A673 (cell line): ENCODE measurements around the gene TBC1D2.

Source experiments
- CTCF ChIP-seq: fragments of 300-800, 200-600 bp; sonication (generic); conservative IDR thresholded peaks from 2 replicates; pipeline ENCODE4 v1.5.1; 2017; ENCODE audit warnings: low read depth, mild to moderate bottlenecking, antibody characterized with exemption, low read length, moderate library complexity, mixed read lengths
- EZH2 ChIP-seq: fragments of 200-600 bp; sonication (generic); IDR thresholded peaks from 2 replicates; pipeline ENCODE4 v1.6.1; 2017; ENCODE audit warnings: borderline replicate concordance, low read depth, mild to moderate bottlenecking, mixed read lengths, antibody characterized with exemption, low read length; ENCODE audit not compliant: poor library complexity, severe bottlenecking

GRCh38 chr9:98264516-98264915 is 9.1 kb upstream of the TBC1D2 start:
- TF ChIP-seq CTCF (no peak), EZH2 (no peak)
